Endodermal cell (in vitro differentiated cells): ENCODE results near the gene ROBO4. TPM values are rescaled to one million over a fixed set of nuclear protein-coding genes. Genes with fewer than 3 reads are reported as not detected.

Source experiments
- DNase-seq: peaks from one replicate; pipeline ENCODE4 v3.0.0-alpha.2; 2017
- H3K27ac ChIP-seq: 2 replicates; pipeline ENCODE4 v1.5.1; 2013; ENCODE audit warnings: mild to moderate bottlenecking, low read depth, low read length, moderate library complexity
- H3K27me3 ChIP-seq: 2 replicates; pipeline ENCODE4 v1.6.1; 2013; ENCODE audit warnings: mild to moderate bottlenecking, low read length, moderate library complexity; ENCODE audit not compliant: insufficient read depth, control insufficient read depth, poor library complexity, severe bottlenecking
- H3K36me3 ChIP-seq: 2 replicates; pipeline ENCODE4 v1.7.0; 2013; ENCODE audit warnings: mild to moderate bottlenecking, low read length, moderate library complexity; ENCODE audit not compliant: control insufficient read depth, insufficient read depth
- H3K4me1 ChIP-seq: one replicate; pipeline ENCODE4 v1.7.0; 2013; ENCODE audit warnings: low read length; ENCODE audit not compliant: control insufficient read depth, insufficient read depth
- H3K4me3 ChIP-seq: 2 replicates; pipeline ENCODE4 v1.5.1; 2013; ENCODE audit warnings: mild to moderate bottlenecking, low read length, moderate library complexity
- H3K9ac ChIP-seq: 2 replicates; pipeline ENCODE4 v1.6.1; 2013; ENCODE audit warnings: mild to moderate bottlenecking, low read length, moderate library complexity; ENCODE audit not compliant: poor library complexity, severe bottlenecking; ENCODE audit errors: extremely low read depth
- H3K9me3 ChIP-seq: 2 replicates; pipeline ENCODE4 v1.6.1; 2013; ENCODE audit warnings: mild to moderate bottlenecking, low read length, moderate library complexity; ENCODE audit not compliant: control insufficient read depth
- H3K27ac Mint-ChIP-seq: 2 replicates; pipeline ENCODE4 v1.8.0; 2020; ENCODE audit warnings: mixed read lengths
- H3K27me3 Mint-ChIP-seq: 2 replicates; pipeline ENCODE4 v1.8.0; 2021; ENCODE audit warnings: mild to moderate bottlenecking, mixed read lengths; ENCODE audit not compliant: insufficient read depth
- H3K36me3 Mint-ChIP-seq: 2 replicates; pipeline ENCODE4 v1.8.0; 2020; ENCODE audit warnings: low read depth, mixed read lengths
- H3K4me1 Mint-ChIP-seq: 2 replicates; pipeline ENCODE4 v1.8.0; 2020; ENCODE audit warnings: mixed read lengths
- H3K4me3 Mint-ChIP-seq: 2 replicates; pipeline ENCODE4 v1.8.0; 2020; ENCODE audit warnings: mild to moderate bottlenecking, moderate library complexity, mixed read lengths
- H3K9me3 Mint-ChIP-seq: 2 replicates; pipeline ENCODE4 v1.8.0; 2020; ENCODE audit warnings: mild to moderate bottlenecking, mixed read lengths
- CTCF ChIP-seq: fragments of 200-600 bp; sonication (generic); conservative IDR thresholded peaks from 2 replicates; pipeline ENCODE4 v1.5.0; 2021; ENCODE audit warnings: antibody characterized with exemption, mild to moderate bottlenecking
- WGBS, 2 experiments: methylation state at CpG; one replicate each; pipeline versions ENCODE4 v1.1.5 to v1.1.7; 2013; ENCODE audit warnings: missing lambda C conversion rate in 2 of 2, mixed read lengths in 1 of 2; ENCODE audit not compliant: insufficient coverage in 1 of 2, insufficient read length in 1 of 2; 5-methylcytosine and 5-hydroxymethylcytosine counted together
- total RNA-seq, 2 donors: library from RNA; stranded (reverse); fragmentation: NEBNext Ultra II Directional in 1 of 2; extraction: Animal tissue kit (Norgen Biotek cat#: 25700) in 1 of 2; gene quantifications; 2 replicates in 1 of 2; 3 replicates in 1 of 2; pipeline ENCODE4 v1.2.1, GENCODE V29; 2021

The ROBO4 gene
- total RNA-seq, 2 donors from 2014 or later: 0.59 TPM; not detected in 1

DNA sequence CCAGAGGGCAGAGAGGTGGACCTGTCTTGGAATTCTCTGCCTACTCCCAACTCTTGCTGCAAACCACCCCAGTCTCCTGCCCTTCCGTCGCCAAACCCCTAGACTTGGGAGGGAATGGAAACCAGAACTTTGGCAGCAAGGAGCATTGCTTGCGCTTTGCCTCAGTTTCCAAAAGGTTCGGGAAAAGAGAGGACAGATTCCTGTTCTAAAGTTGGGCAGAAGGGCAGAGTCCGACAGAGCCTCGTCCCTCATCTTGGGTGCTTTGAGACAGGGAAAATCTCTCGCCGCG lies 32.8 kb downstream of the ROBO4 start:
- peaks cover 32% of the 10 kb centered on the region for H3K4me1 Mint-ChIP-seq
- no peaks in the 10 kb centered on the region for H3K9me3 Mint-ChIP-seq
- DNase-seq: no peak
- no peaks in the 10 kb centered on the region for H3K36me3 ChIP-seq
- WGBS, 2 experiments: 9 to 11% methylated on average over 9 of the region's 9 CpGs
- H3K4me3 ChIP-seq: no peak overlapping the region
- H3K9me3 ChIP-seq: no peaks in the 10 kb centered on the region
- TF ChIP-seq CTCF: no peak
- no peak overlapping the region for H3K27ac Mint-ChIP-seq
- H3K36me3 Mint-ChIP-seq: no peaks in the 10 kb centered on the region
- H3K4me3 Mint-ChIP-seq: peak overlapping the region; percentile 38
- no peak overlapping the region for H3K27ac ChIP-seq
- H3K9ac ChIP-seq: no peak overlapping the region
- peaks cover 99% of the 10 kb centered on the region for H3K27me3 Mint-ChIP-seq
- H3K27me3 ChIP-seq: peaks cover 100% of the 10 kb centered on the region
- peaks cover 8% of the 10 kb centered on the region for H3K4me1 ChIP-seq

GRCh38 chr11:124864176-124864891 lies 33.3 kb downstream of the ROBO4 start:
- no peaks in the 10 kb centered on the region for H3K36me3 Mint-ChIP-seq
- DNase-seq: no peak
- peak overlapping the region; percentile 28 for H3K4me3 Mint-ChIP-seq
- Histone ChIP-seq H3K27me3 (peaks cover 100% of the 10 kb centered on the region), H3K9ac (no peak overlapping the region), H3K4me3 (no peak overlapping the region), H3K9me3 (no peaks in the 10 kb centered on the region), H3K36me3 (no peaks in the 10 kb centered on the region), H3K27ac (no peak overlapping the region), H3K4me1 (peaks cover 8% of the 10 kb centered on the region)
- H3K27ac Mint-ChIP-seq: no peak overlapping the region
- peaks cover 99% of the 10 kb centered on the region for H3K27me3 Mint-ChIP-seq
- no peak for TF ChIP-seq CTCF
- 30 to 46% methylated on average over 7 to 18 of the region's 18 CpGs for WGBS, 2 experiments
- H3K4me1 Mint-ChIP-seq: peaks cover 32% of the 10 kb centered on the region
- H3K9me3 Mint-ChIP-seq: no peaks in the 10 kb centered on the region

DNA sequence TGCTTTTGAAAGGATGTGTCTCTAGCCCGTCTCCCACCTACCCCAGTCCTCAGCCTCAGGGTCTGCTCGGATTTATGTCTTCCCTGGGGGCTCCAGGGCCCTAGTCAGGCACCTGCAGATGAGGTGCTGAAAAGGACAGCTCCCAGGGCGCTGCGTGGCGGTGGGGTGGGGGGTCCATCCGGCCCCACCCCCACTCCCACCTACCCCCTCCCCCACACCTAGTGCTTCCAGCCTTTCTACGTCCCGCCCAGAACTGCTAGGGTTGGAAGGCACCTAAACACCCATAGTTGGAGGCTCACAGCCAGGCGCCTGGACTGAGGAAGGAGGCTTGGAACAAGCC lies 33.9 kb downstream of the ROBO4 start:
- Histone ChIP-seq H3K9me3 (no peaks in the 10 kb centered on the region), H3K27me3 (peaks cover 100% of the 10 kb centered on the region), H3K36me3 (no peaks in the 10 kb centered on the region), H3K9ac (no peak overlapping the region), H3K4me3 (peak overlapping the region; percentile 60), H3K4me1 (peaks cover 8% of the 10 kb centered on the region), H3K27ac (no peak overlapping the region)
- WGBS, 2 experiments: 4 to 50% methylated on average over 1 to 9 of the region's 9 CpGs
- Mint-ChIP-seq H3K9me3 (no peaks in the 10 kb centered on the region), H3K27ac (no peak overlapping the region), H3K4me1 (peaks cover 32% of the 10 kb centered on the region), H3K36me3 (no peaks in the 10 kb centered on the region), H3K27me3 (peaks cover 98% of the 10 kb centered on the region), H3K4me3 (peak overlapping the region; percentile 28)
- DNase-seq: peak; percentile 78
- TF ChIP-seq CTCF: no peak
